Measurements from ENCODE around the gene LRTM1.
A peak's percentile ranks its signal among the peaks of the same experiment; 100 is the strongest.

Gene LRTM1

GRCh38 chr3:54889731-54890130 lies 38.1 kb downstream of the LRTM1 start:
- DNase-seq: no peak

GRCh38 chr3:54888873-54889272 lies 39.0 kb downstream of the LRTM1 start:
- DNase-seq: no peak

GRCh38 chr3:54888162-54888561 lies 39.7 kb downstream of the LRTM1 start:
- DNase-seq: peak; percentile 63

- DNase-seq: peak; percentile 1
These were observed 45.6 kb downstream of the LRTM1 start for GRCh38 chr3:54882129-54882833.

- no peak for DNase-seq
These were observed 49.7 kb downstream of the LRTM1 start for GRCh38 chr3:54878145-54878544.

GRCh38 chr3:54877730-54878129 lies 50.1 kb downstream of the LRTM1 start:
- DNase-seq: no peak

GRCh38 chr3:54876694-54877093 lies 51.2 kb downstream of the LRTM1 start:
- no peak for DNase-seq

- DNase-seq: no peak
These were observed 52.1 kb downstream of the LRTM1 start for GRCh38 chr3:54875596-54876268.

GRCh38 chr3:54874816-54875556 lies 52.9 kb downstream of the LRTM1 start:
- DNase-seq: no peak

GRCh38 chr3:54873059-54874010 lies 54.5 kb downstream of the LRTM1 start:
- no peak for DNase-seq

- no peak for DNase-seq
These were observed 56.0 kb downstream of the LRTM1 start for GRCh38 chr3:54871867-54872266.

GRCh38 chr3:54870423-54870822 lies 57.4 kb downstream of the LRTM1 start:
- peak; percentile 74 for DNase-seq
